OCI-LY7 (cell line): ENCODE measurements around the gene GPC2. TPM values are rescaled to one million over a fixed set of nuclear protein-coding genes. Genes with fewer than 3 reads are reported as not detected.
A peak's percentile ranks its signal among the peaks of the same experiment; 100 is the strongest.
"Not testable (repeated sequence)": the region's sequence is repeated elsewhere in the genome, so short reads cannot be mapped to it uniquely, and the experiment has no call there.

ENCODE experiments used
- BruUV-seq: library from RNA; stranded (reverse); fragments of 400-500 nt; replicated peaks from 2 replicates; lab custom pipeline; 2021; lab: Mats Ljungman, UMichigan
- CTCF ChIA-PET: fragments of 300-600 bp; sonication (Branson Sonifier 250); formaldehyde crosslinking; loops from one replicate; lab custom pipeline; 2022; ENCODE audit warnings: antibody characterized with exemption; ENCODE audit not compliant: unreplicated experiment; lab: Charles Lee
- POLR2A ChIA-PET: fragments of 300-600 bp; sonication (Branson Sonifier 250); formaldehyde crosslinking; loops from one replicate; lab custom pipeline; 2022; ENCODE audit warnings: antibody characterized with exemption; lab: Charles Lee
- DNase-seq: peaks from one replicate; pipeline ENCODE4 v3.0.0-alpha.2; 2015; ENCODE audit warnings: low spot score
- H2AFZ ChIP-seq: fragments of 200-600 bp; sonication (generic), shearing (Covaris generic); 2 replicates; pipeline ENCODE4 v1.6.1; 2014; ENCODE audit warnings: mild to moderate bottlenecking, antibody characterized with exemption, low read length, moderate library complexity
- H3K27ac ChIP-seq: fragments of 200-600 bp; sonication (generic); 2 replicates; pipeline ENCODE4 v1.5.1; 2014; ENCODE audit warnings: mixed run types, low read depth, mild to moderate bottlenecking, moderate library complexity, low read length, inconsistent platforms; ENCODE audit not compliant: poor library complexity, severe bottlenecking
- H3K36me3 ChIP-seq: fragments of 200-600 bp; sonication (generic); 2 replicates; pipeline ENCODE4 v1.6.1; 2014; ENCODE audit warnings: mild to moderate bottlenecking, antibody characterized with exemption, low read length, moderate library complexity, mixed read lengths; ENCODE audit not compliant: insufficient read depth
- H3K4me1 ChIP-seq: fragments of 200-600 bp; sonication (generic); 2 replicates; pipeline ENCODE4 v1.5.1; 2014; ENCODE audit warnings: mild to moderate bottlenecking, low read length; ENCODE audit not compliant: insufficient read depth, poor library complexity, severe bottlenecking
- H3K4me2 ChIP-seq: fragments of 200-600 bp; sonication (generic); 2 replicates; pipeline ENCODE4 v1.6.1; 2014; ENCODE audit warnings: mild to moderate bottlenecking, low read length
- H3K4me3 ChIP-seq: fragments of 200-600 bp; sonication (generic); 2 replicates; pipeline ENCODE4 v1.5.1; 2014; ENCODE audit warnings: mild to moderate bottlenecking, low read depth, low read length; ENCODE audit not compliant: poor library complexity, severe bottlenecking
- H3K79me2 ChIP-seq: fragments of 200-600 bp; sonication (generic); 2 replicates; pipeline ENCODE4 v1.6.1; 2016; ENCODE audit warnings: low read depth, mild to moderate bottlenecking, low read length, moderate library complexity, mixed read lengths; ENCODE audit not compliant: insufficient read depth
- H3K9me2 ChIP-seq: fragments of 200-600 bp; sonication (generic); 2 replicates; pipeline ENCODE4 v1.6.1; 2016; ENCODE audit warnings: mild to moderate bottlenecking, low read length, mixed read lengths; ENCODE audit not compliant: insufficient read depth
- H3K9me3 ChIP-seq: fragments of 200-600 bp; sonication (generic); 2 replicates; pipeline ENCODE4 v1.6.1; 2014; ENCODE audit warnings: mild to moderate bottlenecking, mixed run types, low read length, mixed read lengths
- H4K20me1 ChIP-seq: fragments of 200-600 bp; sonication (generic); 2 replicates; pipeline ENCODE4 v1.6.1; 2014; ENCODE audit warnings: mild to moderate bottlenecking, antibody characterized with exemption, low read length, moderate library complexity, mixed read lengths; ENCODE audit not compliant: insufficient read depth
- EZH2phosphoT487 ChIP-seq: fragments of 200-600 bp; sonication (generic); IDR thresholded peaks from 2 replicates; pipeline ENCODE4 v1.6.1; 2018; ENCODE audit warnings: low read depth, borderline replicate concordance, mild to moderate bottlenecking, mixed run types, antibody characterized with exemption, low read length, moderate library complexity, mixed read lengths
- intact Hi-C: fragments of 100-400 bp; cut with micrococcal nuclease; formaldehyde crosslinking; loops from one replicate; pipeline ENCODE4 v1.10.0; 2022; ENCODE audit not compliant: unreplicated experiment
- total RNA-seq, 2 experiments: library from RNA; depleted of rRNA in 1 of 2; stranded (reverse); fragments of >200 nt in 1 of 2; shearing (Covaris generic) in 1 of 2; gene quantifications; 2 replicates each; pipeline ENCODE4 v1.2.3, GENCODE V29; 2014 to 2022
- TF ChIP-seq, protein P1 (sequence below): fragments of 200-600 bp; sonication (generic); conservative IDR thresholded peaks from 2 replicates; pipeline ENCODE4 v1.5.1; 2014; ENCODE audit warnings: mild to moderate bottlenecking, antibody characterized with exemption, low read length, moderate library complexity, mixed read lengths

Gene GPC2
- total RNA-seq, 2 experiments from 2014 or later: 20.2 to 23.2 TPM

DNA sequence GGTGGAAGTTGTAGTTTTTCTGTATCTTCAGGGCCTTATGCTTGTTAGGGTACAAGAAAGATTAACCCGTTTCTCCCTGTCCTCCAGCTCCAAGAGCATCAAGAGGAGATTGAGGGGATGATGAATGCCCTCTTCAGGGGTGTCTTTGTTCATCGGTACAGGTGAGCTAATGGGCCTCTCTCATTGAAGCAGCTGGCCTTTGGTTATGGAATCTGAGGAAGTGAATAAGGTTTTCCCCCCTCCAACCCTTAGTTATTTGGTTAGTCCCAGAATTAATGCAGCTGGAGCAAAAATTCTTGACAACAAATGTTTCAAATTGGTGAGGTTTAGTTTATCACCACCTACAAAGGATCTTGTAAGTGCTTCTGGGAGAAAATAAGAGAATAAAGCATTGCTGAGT is 18.0 kb upstream of the GPC2 start:
- ChIA-PET POLR2A (interaction anchor here (1.0 to 4.4 kb wide), 6 partner anchors 13 to 75 kb away, joined by 3 to 37 read pairs (median 10); no protein-coding TSS in a partner anchor), CTCF (interaction anchor here (1.0 kb wide), 1 partner anchor 23 kb away, joined by 3 read pairs; no protein-coding TSS in a partner anchor)
- Histone ChIP-seq H3K79me2 (no peaks in the 10 kb centered on the region), H3K9me2 (no peaks in the 10 kb centered on the region), H3K27ac (peak overlapping the region; percentile 95), H3K4me1 (peaks cover 95% of the 10 kb centered on the region), H3K4me3 (peak overlapping the region; percentile 11), H2AFZ (peak overlapping the region; percentile 61; the same call in 1 of the 2 replicates), H3K9me3 (no peaks in the 10 kb centered on the region), H3K4me2 (peak overlapping the region; percentile 52), H4K20me1 (no peaks in the 10 kb centered on the region), H3K36me3 (0 out of 2 replicates have a peak, but pooled peaks cover 2% of the 10 kb centered on the region)
- intact Hi-C loops: no loop called here
- BruUV-seq: no TSS peak
- TF ChIP-seq, protein P1, sequence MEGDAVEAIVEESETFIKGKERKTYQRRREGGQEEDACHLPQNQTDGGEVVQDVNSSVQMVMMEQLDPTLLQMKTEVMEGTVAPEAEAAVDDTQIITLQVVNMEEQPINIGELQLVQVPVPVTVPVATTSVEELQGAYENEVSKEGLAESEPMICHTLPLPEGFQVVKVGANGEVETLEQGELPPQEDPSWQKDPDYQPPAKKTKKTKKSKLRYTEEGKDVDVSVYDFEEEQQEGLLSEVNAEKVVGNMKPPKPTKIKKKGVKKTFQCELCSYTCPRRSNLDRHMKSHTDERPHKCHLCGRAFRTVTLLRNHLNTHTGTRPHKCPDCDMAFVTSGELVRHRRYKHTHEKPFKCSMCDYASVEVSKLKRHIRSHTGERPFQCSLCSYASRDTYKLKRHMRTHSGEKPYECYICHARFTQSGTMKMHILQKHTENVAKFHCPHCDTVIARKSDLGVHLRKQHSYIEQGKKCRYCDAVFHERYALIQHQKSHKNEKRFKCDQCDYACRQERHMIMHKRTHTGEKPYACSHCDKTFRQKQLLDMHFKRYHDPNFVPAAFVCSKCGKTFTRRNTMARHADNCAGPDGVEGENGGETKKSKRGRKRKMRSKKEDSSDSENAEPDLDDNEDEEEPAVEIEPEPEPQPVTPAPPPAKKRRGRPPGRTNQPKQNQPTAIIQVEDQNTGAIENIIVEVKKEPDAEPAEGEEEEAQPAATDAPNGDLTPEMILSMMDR: no peak
- TF ChIP-seq EZH2phosphoT487: no peak
- peak; percentile 54 for DNase-seq

DNA sequence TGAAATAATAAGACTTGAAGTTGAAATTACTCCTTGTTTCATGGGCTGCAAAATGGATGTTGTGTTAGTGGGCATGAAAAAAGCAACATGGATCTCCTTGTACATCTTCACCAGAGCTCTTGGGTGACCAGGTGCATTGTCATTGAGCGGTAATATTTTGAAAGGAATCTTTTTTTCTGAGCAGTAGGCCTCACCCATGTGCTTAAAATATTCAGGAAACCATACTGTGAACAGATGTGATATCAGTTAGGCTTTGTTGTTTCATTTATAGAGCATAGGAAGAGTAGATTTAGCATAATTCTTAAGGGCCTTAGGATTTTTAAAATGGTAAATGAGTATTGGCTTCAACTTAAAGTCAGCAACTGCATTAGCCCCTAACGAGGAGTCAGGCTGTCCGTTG is 15.8 kb upstream of the GPC2 start:
- TSS peak; percentile 12 for BruUV-seq
- no peak for TF ChIP-seq EZH2phosphoT487
- TF ChIP-seq, protein P1: no peak
- POLR2A ChIA-PET: interaction anchor here (0.6 to 4.4 kb wide), 14 partner anchors 10 to 357 kb away, joined by 3 to 37 read pairs (median 5); partner anchors contain the start of gene LAMTOR4

DNA sequence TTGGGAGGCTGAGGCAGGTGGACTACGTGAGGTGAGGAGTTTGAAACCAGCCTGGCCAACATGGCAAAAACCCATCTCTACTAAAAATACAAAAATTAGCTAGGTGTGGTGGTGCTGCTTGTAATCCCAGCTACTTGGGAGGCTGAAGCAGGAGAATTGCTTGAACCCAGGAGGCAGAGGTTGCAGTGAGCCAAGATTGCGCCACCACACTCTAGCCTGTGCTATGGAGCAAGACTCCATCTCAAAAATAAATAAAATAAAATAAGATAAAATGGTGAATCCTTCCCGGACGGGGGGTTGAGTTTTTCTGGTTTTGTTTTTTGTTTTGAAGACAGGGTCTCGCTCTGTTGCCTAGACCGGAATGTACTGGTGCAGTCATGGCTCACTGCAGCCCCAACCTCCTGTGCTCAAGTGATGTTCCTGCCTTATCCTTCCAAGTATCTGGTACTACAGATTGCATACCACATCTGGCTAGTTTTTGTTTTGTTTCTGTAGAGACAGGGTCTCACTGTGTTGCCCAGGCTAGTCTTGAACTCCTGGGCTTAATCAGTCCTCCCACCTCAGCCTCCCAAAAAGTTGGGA is 15.2 kb upstream of the GPC2 start:
- POLR2A ChIA-PET: interaction anchor here (0.6 to 4.4 kb wide), 10 partner anchors 7 to 357 kb away, joined by 3 to 37 read pairs (median 5); no protein-coding TSS in a partner anchor
- peaks cover 82% of the 10 kb centered on the region for H3K4me1 ChIP-seq
- H3K79me2 ChIP-seq, intact Hi-C loops, H3K9me3 ChIP-seq, CTCF ChIA-PET, H3K36me3 ChIP-seq, H3K9me2 ChIP-seq, H4K20me1 ChIP-seq, BruUV-seq: not testable (repeated sequence)
- peak overlapping the region; percentile 43 for H3K4me3 ChIP-seq
- peak overlapping the region; percentile 95 for H3K27ac ChIP-seq
- H3K4me2 ChIP-seq: peak overlapping the region; percentile 72
- peak; percentile 89 for DNase-seq
- H2AFZ ChIP-seq: peak overlapping the region; percentile 53; the same call in 1 of the 2 replicates

More for the DNA sequence above, 15.8 kb upstream of the GPC2 start:
- Histone ChIP-seq H2AFZ (peak overlapping the region; percentile 29; the same call in 1 of the 2 replicates), H3K36me3 (no peaks in the 10 kb centered on the region), H3K4me3 (peak overlapping the region; percentile 43), H3K79me2 (no peaks in the 10 kb centered on the region), H3K27ac (peak overlapping the region; percentile 95), H3K4me1 (peaks cover 88% of the 10 kb centered on the region), H3K4me2 (peak overlapping the region; percentile 72), H3K9me2 (no peaks in the 10 kb centered on the region), H4K20me1 (no peaks in the 10 kb centered on the region), H3K9me3 (no peaks in the 10 kb centered on the region)
- intact Hi-C loops: no loop called here
- DNase-seq: peak; percentile 71
- CTCF ChIA-PET: no interaction called here
